Measurements from ENCODE around the gene RENBP. TPM values are rescaled to one million over a fixed set of nuclear protein-coding genes. Genes with fewer than 3 reads are reported as not detected.
A peak's percentile ranks its signal among the peaks of the same experiment; 100 is the strongest.

The RENBP gene
- total RNA-seq, 8 experiments from 2014 or later = 5.3 to 46.7 (median 10.6) TPM

- Histone ChIP-seq H3K4me1 (replicated peaks in 1 of 2) (peaks cover 34 to 40% of the 10 kb centered on the region in 2 donors), H3K27ac (no peak overlapping the region), H3K4me3 (no peak overlapping the region)
- in situ Hi-C loops (cut with MboI; ENCODE audit: low pct_unique_long_range_greater_than_20kb in 2 of 9, low sequenced_read_pairs in 9 of 9, unreplicated experiment in 9 of 9) = no loop called here
- ATAC-seq (replicated peaks in 6 of 8) = no peak
- WGBS, 10 experiments = 56% methylated on average over 3 of the region's 4 CpGs; no CpG with 5 or more reads in 9 of the 10 experiments
Observed at GRCh38 chrX:153925387-153925738, 19.1 kb downstream of the RENBP start.

DNA sequence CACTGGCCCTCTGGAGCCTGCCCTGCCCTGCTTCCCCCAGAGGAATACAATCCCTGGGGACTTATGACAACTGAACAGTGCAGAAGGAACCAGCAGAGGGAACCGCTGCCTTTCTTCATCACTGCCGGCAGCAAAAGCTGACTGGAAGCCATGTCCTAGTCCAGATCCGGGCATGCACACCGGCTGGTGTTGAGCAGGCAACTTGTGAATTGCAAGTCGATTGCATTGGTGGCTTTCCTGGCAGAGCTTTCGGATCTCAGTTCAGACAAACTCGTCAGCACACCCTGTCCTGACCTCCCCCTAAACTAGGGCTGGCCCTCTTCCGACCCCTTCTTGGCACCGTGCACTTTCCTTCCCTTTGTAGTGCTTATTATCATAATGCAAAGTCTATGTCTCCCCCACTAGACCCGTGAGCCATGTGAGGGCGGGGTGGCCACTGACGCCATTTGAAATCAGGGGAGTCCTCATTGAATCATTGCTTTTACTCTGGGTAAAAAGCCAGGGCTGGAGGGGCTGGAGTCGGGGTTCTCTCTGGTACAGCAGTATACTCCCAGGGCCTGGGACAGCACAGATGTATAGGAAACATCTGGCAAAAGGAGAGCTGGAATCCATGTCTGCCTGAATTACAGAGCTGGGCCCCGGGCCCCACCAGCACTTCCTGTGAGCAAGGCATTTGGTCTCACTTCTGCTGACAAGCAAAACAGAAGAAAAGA, 20.1 kb downstream of the RENBP start:
- no peak overlapping the region for H3K27ac ChIP-seq
- no peak overlapping the region for H3K4me3 ChIP-seq
- peak in 3 of 8 experiments; percentile 2 to 4 (median 2) for ATAC-seq (replicated peaks in 6 of 8)

DNA sequence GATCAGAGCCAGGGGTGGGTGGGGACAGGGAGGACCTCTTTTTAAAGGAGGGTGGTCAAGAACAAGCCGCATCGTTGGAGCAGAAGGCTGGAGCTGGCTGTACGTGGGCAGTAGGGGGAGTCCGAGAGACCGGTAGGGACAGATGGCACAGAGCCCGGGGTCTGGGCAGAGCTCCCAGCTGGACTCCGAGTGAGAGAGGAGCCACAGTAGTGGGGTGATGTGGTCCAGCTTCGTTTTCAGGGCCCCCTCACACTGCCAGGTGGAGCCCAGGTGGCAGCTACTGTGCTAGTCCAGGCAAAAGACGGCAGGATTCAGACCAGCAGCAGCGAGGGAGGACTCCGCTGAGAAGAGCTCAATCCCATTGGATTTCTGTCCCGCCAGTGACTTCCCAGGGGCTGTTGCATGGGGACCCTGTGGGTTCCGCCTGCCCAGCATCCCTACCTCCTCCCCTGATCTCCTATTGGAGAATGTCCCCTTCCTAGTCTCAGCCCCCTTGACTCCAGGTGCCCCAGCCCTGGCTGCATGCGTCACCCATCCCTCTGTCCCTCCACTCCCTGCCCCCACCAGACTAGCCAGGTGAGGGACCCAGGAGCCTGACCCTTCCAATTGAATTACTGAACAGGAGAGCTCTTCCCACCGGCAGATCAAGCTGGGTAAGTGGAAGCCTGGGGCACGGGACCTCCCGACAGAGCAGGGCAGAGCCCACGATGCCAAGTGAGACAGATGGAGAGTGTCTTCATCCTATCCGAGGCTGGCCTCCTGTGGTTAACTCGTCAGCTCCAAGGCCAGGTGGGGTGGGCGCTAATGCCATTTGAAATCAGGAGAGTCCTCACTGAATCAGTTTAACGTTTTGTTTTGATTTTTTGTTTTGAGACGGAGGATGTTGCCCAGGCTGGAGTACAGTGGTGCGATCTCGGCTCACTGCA, 21.2 kb downstream of the RENBP start:
- in situ Hi-C loops (cut with MboI; ENCODE audit: low pct_unique_long_range_greater_than_20kb in 2 of 9, low sequenced_read_pairs in 9 of 9, unreplicated experiment in 9 of 9) = no loop called here
- ATAC-seq (replicated peaks in 6 of 8) = peak in 2 of 8 experiments; percentile 5 to 52
- peaks cover 30 to 37% of the 10 kb centered on the region in 2 donors for H3K4me1 ChIP-seq (replicated peaks in 1 of 2)
- 0 to 60% (median 5%) methylated on average over 1 to 4 of the region's 25 CpGs; no CpG with 5 or more reads in 7 of the 10 experiments for WGBS, 10 experiments
- no peak overlapping the region for H3K4me3 ChIP-seq
- H3K27ac ChIP-seq = no peak overlapping the region

More for the DNA sequence above, 20.1 kb downstream of the RENBP start:
- in situ Hi-C loops (cut with MboI; ENCODE audit: low pct_unique_long_range_greater_than_20kb in 2 of 9, low sequenced_read_pairs in 9 of 9, unreplicated experiment in 9 of 9) = no loop called here
- 0 to 60% (median 42%) methylated on average over 2 to 3 of the region's 14 CpGs; no CpG with 5 or more reads in 7 of the 10 experiments for WGBS, 10 experiments
- H3K4me1 ChIP-seq (replicated peaks in 1 of 2) = peaks cover 34 to 40% of the 10 kb centered on the region in 2 donors

DNA sequence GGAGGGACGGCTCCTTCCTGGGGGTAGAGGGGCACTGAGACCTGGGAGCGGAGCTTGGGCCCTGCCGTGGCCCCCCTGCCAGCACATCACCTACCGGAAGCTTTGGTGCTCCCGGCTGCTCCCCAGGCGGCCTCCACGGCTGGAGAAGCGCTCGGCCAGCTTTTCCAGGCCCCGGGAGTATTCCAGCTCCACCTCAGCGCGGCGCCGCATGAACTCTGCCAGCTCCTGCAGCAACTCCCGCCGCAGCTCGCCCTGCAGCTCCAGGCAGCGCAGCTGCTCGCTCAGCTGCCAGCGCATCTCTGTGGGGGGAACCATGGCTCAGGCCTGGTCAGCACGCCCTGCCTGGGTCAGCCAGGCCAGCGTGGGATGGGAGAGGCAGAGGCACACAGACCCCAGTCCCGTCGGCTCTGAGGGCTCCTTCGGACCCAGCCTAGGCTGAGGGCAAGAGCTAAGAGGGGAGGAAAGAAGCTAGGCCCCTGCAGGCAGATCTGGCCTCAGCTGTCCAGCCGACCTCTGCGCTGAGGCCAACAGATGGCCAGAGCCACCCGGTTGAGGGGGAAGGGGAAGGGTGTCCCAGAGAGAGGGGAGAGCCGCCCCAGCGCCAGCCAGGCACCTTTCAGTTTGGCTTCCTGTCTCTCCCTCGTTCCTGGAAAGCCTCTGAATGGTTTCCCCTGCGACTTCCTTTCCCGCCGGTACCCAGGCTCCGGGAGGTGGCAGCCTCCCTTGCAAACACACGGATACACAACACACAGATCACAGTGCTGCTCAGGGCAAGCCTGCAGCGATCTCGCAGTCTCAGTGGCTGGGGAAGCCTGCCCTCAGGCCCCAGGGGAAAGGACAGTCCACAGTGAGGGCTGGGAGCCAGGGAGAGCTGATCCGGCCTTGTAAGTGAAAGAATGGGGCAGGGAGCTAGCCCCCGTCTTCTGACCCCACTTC, 22.7 kb downstream of the RENBP start:
- peak in 6 of 8 experiments; percentile 19 to 53 (median 45) for ATAC-seq (replicated peaks in 6 of 8)
- Histone ChIP-seq H3K4me3 (no peak overlapping the region), H3K4me1 (replicated peaks in 1 of 2) (peaks cover 26 to 31% of the 10 kb centered on the region in 2 donors), H3K27ac (peak overlapping the region; percentile 72 to 73)
- in situ Hi-C loops (cut with MboI; ENCODE audit: low pct_unique_long_range_greater_than_20kb in 2 of 9, low sequenced_read_pairs in 9 of 9, unreplicated experiment in 9 of 9) = no loop called here
- WGBS, 10 experiments = 63 to 73% methylated on average over 3 to 6 of the region's 40 CpGs; no CpG with 5 or more reads in 8 of the 10 experiments

GRCh38 chrX:153921070-153921469, 23.4 kb downstream of the RENBP start:
- WGBS, 10 experiments = 68% methylated on average over 5 of the region's 16 CpGs; no CpG with 5 or more reads in 9 of the 10 experiments
- in situ Hi-C loops (cut with MboI; ENCODE audit: low pct_unique_long_range_greater_than_20kb in 2 of 9, low sequenced_read_pairs in 9 of 9, unreplicated experiment in 9 of 9) = no loop called here
- ATAC-seq (replicated peaks in 6 of 8) = peak in 2 of 8 experiments; percentile 2 to 13
- Histone ChIP-seq H3K27ac (peak overlapping the region; percentile 72 to 73), H3K4me1 (replicated peaks in 1 of 2) (peaks cover 19 to 24% of the 10 kb centered on the region in 2 donors), H3K4me3 (no peak overlapping the region)

DNA sequence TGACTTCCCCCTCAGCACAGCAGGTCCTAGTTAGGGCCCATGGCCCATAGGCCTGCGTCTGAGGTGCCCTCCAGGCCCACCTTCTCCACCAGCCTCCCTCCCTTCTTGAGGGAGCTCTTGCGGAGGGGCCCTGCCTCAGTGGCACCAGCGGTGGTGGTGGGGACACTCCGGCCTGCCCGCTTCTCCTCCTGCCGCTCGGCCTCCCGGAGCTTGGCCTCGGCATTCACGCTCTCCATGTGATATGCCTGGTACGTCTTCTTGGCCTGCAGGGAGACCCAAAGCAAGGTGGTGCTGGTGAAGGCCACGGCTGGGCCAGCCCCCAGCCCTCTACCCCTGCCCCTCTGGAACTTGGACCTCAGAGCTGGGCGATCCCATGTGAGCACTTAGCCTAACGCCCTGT, 23.9 kb downstream of the RENBP start:
- WGBS, 10 experiments = no CpG with 5 or more reads among the region's 14 CpGs
- H3K4me1 ChIP-seq (replicated peaks in 1 of 2) = peaks cover 17 to 20% of the 10 kb centered on the region in 2 donors
- H3K27ac ChIP-seq = no peak overlapping the region
- no peak for ATAC-seq (replicated peaks in 6 of 8)
- H3K4me3 ChIP-seq = no peak overlapping the region
- in situ Hi-C loops (cut with MboI; ENCODE audit: low pct_unique_long_range_greater_than_20kb in 2 of 9, low sequenced_read_pairs in 9 of 9, unreplicated experiment in 9 of 9) = no loop called here

DNA sequence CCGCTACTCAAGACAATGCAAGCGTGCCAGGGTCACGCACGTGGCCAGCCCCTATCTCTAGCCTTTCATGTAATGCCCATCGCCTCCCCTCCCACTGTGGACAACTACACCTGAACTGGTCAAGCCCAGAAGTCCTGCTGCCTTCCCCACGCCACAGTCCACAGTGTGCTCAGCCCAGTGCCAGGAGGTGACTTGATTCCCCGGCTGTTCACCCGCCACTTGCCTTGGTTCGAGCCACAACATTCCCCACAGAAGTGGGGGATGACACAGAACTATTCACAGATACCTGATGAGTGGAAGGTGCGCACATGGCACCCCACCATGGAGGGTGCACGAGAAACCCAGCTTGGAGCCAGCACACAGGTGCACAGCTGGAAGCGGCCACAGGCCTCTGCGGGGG, 25.2 kb downstream of the RENBP start:
- H3K4me3 ChIP-seq = no peak overlapping the region
- in situ Hi-C loops (cut with MboI; ENCODE audit: low pct_unique_long_range_greater_than_20kb in 2 of 9, low sequenced_read_pairs in 9 of 9, unreplicated experiment in 9 of 9) = no loop called here
- ATAC-seq (replicated peaks in 6 of 8) = no peak
- 69% methylated on average over 6 of the region's 13 CpGs; no CpG with 5 or more reads in 9 of the 10 experiments for WGBS, 10 experiments
- no peak overlapping the region for H3K27ac ChIP-seq
- H3K4me1 ChIP-seq (replicated peaks in 1 of 2) = peaks cover 12 to 20% of the 10 kb centered on the region in 2 donors

GRCh38 chrX:153917869-153918268, 26.6 kb downstream of the RENBP start:
- Histone ChIP-seq H3K27ac (no peak overlapping the region), H3K4me1 (replicated peaks in 1 of 2) (peaks cover 11 to 20% of the 10 kb centered on the region in 2 donors), H3K4me3 (no peak overlapping the region)
- ATAC-seq (replicated peaks in 6 of 8) = no peak
- in situ Hi-C loops (cut with MboI; ENCODE audit: low pct_unique_long_range_greater_than_20kb in 2 of 9, low sequenced_read_pairs in 9 of 9, unreplicated experiment in 9 of 9) = no loop called here
- WGBS, 10 experiments = 70 to 100% (median 90%) methylated on average over 1 to 4 of the region's 6 CpGs; no CpG with 5 or more reads in 6 of the 10 experiments

- in situ Hi-C loops (cut with MboI; ENCODE audit: low pct_unique_long_range_greater_than_20kb in 2 of 9, low sequenced_read_pairs in 9 of 9, unreplicated experiment in 9 of 9) = no loop called here
- 60% methylated on average over 1 of the region's 17 CpGs; no CpG with 5 or more reads in 9 of the 10 experiments for WGBS, 10 experiments
- Histone ChIP-seq H3K27ac (no peak overlapping the region), H3K4me1 (replicated peaks in 1 of 2) (peaks cover 9 to 14% of the 10 kb centered on the region in 2 donors), H3K4me3 (no peak overlapping the region)
- no peak for ATAC-seq (replicated peaks in 6 of 8)
Observed at GRCh38 chrX:153913701-153914100, 30.7 kb downstream of the RENBP start.

- in situ Hi-C loops (cut with MboI; ENCODE audit: low pct_unique_long_range_greater_than_20kb in 2 of 9, low sequenced_read_pairs in 9 of 9, unreplicated experiment in 9 of 9) = no loop called here
- Histone ChIP-seq H3K4me1 (replicated peaks in 1 of 2) (peaks cover 9 to 15% of the 10 kb centered on the region in 2 donors), H3K27ac (no peak overlapping the region), H3K4me3 (no peak overlapping the region)
- WGBS, 10 experiments = no CpG with 5 or more reads among the region's 17 CpGs
- ATAC-seq (replicated peaks in 6 of 8) = peak in 1 of 8 experiments; percentile 8
Observed at GRCh38 chrX:153913211-153913610, 31.2 kb downstream of the RENBP start.

GRCh38 chrX:153911798-153912197, 32.6 kb downstream of the RENBP start:
- in situ Hi-C loops (cut with MboI; ENCODE audit: low pct_unique_long_range_greater_than_20kb in 2 of 9, low sequenced_read_pairs in 9 of 9, unreplicated experiment in 9 of 9) = no loop called here
- WGBS, 10 experiments = 0 to 100% (median 57%) methylated on average over 1 to 5 of the region's 6 CpGs; no CpG with 5 or more reads in 2 of the 10 experiments
- ATAC-seq (replicated peaks in 6 of 8) = no peak

DNA sequence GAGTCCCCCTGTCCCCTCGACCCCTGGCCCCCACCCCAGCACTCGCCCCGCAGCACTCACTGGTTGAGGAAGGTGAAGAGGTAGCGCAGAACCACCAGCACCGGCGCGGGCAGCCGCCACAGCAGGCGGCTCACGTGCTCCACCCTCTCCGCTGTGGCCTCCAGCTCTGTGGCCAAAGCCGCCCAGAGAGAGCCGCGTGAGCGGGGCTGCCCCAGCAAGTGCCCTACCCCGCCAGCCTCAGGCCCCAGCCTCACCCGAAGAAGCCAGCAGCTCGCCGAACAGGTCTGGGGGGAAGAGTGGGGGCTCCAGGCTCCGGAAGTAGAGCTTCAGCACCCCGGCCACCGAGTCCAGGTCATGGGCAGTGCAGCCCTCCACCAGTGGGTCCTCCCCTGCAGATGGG, 34.0 kb downstream of the RENBP start:
- in situ Hi-C loops (cut with MboI; ENCODE audit: low pct_unique_long_range_greater_than_20kb in 2 of 9, low sequenced_read_pairs in 9 of 9, unreplicated experiment in 9 of 9) = no loop called here
- no peak for ATAC-seq (replicated peaks in 6 of 8)
- H3K4me1 ChIP-seq (replicated peaks in 1 of 2) = peaks cover 9 to 15% of the 10 kb centered on the region in 2 donors
- no peak overlapping the region for H3K4me3 ChIP-seq
- no CpG with 5 or more reads among the region's 22 CpGs for WGBS, 10 experiments
- H3K27ac ChIP-seq = no peak overlapping the region

More at GRCh38 chrX:153911798-153912197, 32.6 kb downstream of the RENBP start:
- H3K4me3 ChIP-seq = no peak overlapping the region
- H3K27ac ChIP-seq = no peak overlapping the region
- H3K4me1 ChIP-seq (replicated peaks in 1 of 2) = peaks cover 9 to 15% of the 10 kb centered on the region in 2 donors

Measured in motor neuron (in vitro differentiated cells).